HEK293 (cell line): ENCODE measurements around the gene ZGLP1.

ENCODE experiments used
- CTCF ChIA-PET: fragments of 350-600 bp; formaldehyde crosslinking; extraction: SDS; loops from one replicate; lab custom pipeline; 2021; ENCODE audit warnings: antibody characterized with exemption; lab: Yijun Ruan, JAX
- POLR2A ChIA-PET: fragments of 300-600 bp; formaldehyde crosslinking; extraction: SDS; loops from one replicate; lab custom pipeline; 2020; ENCODE audit warnings: antibody characterized with exemption, inconsistent platforms; lab: Yijun Ruan, JAX
- H3K27ac ChIP-seq: fragments of 200-500 bp; sonication (Bioruptor generic); 2 replicates; pipeline ENCODE4 v1.5.1; 2014; ENCODE audit warnings: low read depth, low read length, control low read depth, inconsistent platforms; ENCODE audit errors: extremely low read depth
- H3K36me3 ChIP-seq, 2 experiments: fragments of 200-500 bp in 1 of 2; sonication (Bioruptor generic) in 1 of 2; 1 replicate in 1 of 2; 2 replicates in 1 of 2; pipeline ENCODE4 v1.5.1; 2014 to 2017; ENCODE audit warnings: inconsistent platforms in 2 of 2, low read length in 2 of 2; ENCODE audit not compliant: control insufficient read depth in 2 of 2, insufficient read depth in 1 of 2
- H3K4me1 ChIP-seq: fragments of 200-500 bp; sonication (Bioruptor generic); 2 replicates; pipeline ENCODE4 v1.5.1; 2014; ENCODE audit warnings: mild to moderate bottlenecking, low read length, inconsistent platforms; ENCODE audit not compliant: control insufficient read depth, insufficient read depth
- H3K4me3 ChIP-seq: 2 replicates; pipeline ENCODE4 v1.5.1; 2011; ENCODE audit warnings: low read depth, mild to moderate bottlenecking, control low read depth, low read length, moderate library complexity
- H3K9me3 ChIP-seq: fragments of 200-500 bp; sonication (Bioruptor generic); 2 replicates; pipeline ENCODE4 v1.5.1; 2014; ENCODE audit warnings: low read depth, low read length, inconsistent platforms; ENCODE audit not compliant: control insufficient read depth, insufficient read depth
- BCL11A ChIP-seq: fragments of 450-650 bp; formaldehyde crosslinking; IDR thresholded peaks from 2 replicates; pipeline ENCODE4 v1.5.1; 2016; ENCODE audit warnings: low read depth, missing biosample characterization, missing genetic modification characterization
- BCL11B ChIP-seq: fragments of 450-650 bp; formaldehyde crosslinking; IDR thresholded peaks from 2 replicates; pipeline ENCODE4 v1.5.1; 2016; ENCODE audit warnings: low read depth, missing biosample characterization, missing genetic modification characterization
- EGR2 ChIP-seq: fragments of 450-650 bp; formaldehyde crosslinking; IDR thresholded peaks from 2 replicates; pipeline ENCODE4 v1.5.1; 2016; ENCODE audit warnings: low read depth, missing biosample characterization, missing genetic modification characterization
- GLIS1 ChIP-seq: fragments of 450-650 bp; formaldehyde crosslinking; IDR thresholded peaks from 2 replicates; pipeline ENCODE4 v1.5.1; 2016; ENCODE audit warnings: missing biosample characterization, missing genetic modification characterization
- PRDM1 ChIP-seq: fragments of 450-650 bp; formaldehyde crosslinking; IDR thresholded peaks from 2 replicates; pipeline ENCODE4; 2016; ENCODE audit warnings: missing biosample characterization, missing genetic modification characterization
- TRIM28 ChIP-seq: IDR thresholded peaks from 2 replicates; pipeline ENCODE4 v1.6.1; 2011; ENCODE audit warnings: low read length, control low read depth, borderline replicate concordance
- ZBTB26 ChIP-seq: fragments of 450-650 bp; formaldehyde crosslinking; optimal IDR thresholded peaks from 2 replicates; pipeline ENCODE3; 2016; ENCODE audit warnings: missing biosample characterization, mild to moderate bottlenecking, missing genetic modification characterization
- ZBTB8A ChIP-seq: fragments of 450-650 bp; formaldehyde crosslinking; IDR thresholded peaks from 2 replicates; pipeline ENCODE4 v1.5.1; 2016; ENCODE audit warnings: missing biosample characterization, missing genetic modification characterization
- ZIC2 ChIP-seq: fragments of 450-650 bp; formaldehyde crosslinking; IDR thresholded peaks from 2 replicates; pipeline ENCODE4 v1.5.1; 2016; ENCODE audit warnings: missing biosample characterization, missing genetic modification characterization
- ZNF266 ChIP-seq: fragments of 450-650 bp; formaldehyde crosslinking; IDR thresholded peaks from 2 replicates; pipeline ENCODE4 v1.5.1; 2016; ENCODE audit warnings: missing biosample characterization, missing genetic modification characterization, low read depth
- ZNF311 ChIP-seq: fragments of 450-650 bp; formaldehyde crosslinking; IDR thresholded peaks from 2 replicates; pipeline ENCODE4 v1.5.1; 2017; ENCODE audit warnings: missing biosample characterization, missing genetic modification characterization, borderline replicate concordance
- ZNF366 ChIP-seq: fragments of 450-650 bp; formaldehyde crosslinking; conservative IDR thresholded peaks from 2 replicates; pipeline ENCODE4 v1.5.1; 2016; ENCODE audit warnings: missing biosample characterization, missing genetic modification characterization
- ZNF558 ChIP-seq: fragments of 450-650 bp; formaldehyde crosslinking; IDR thresholded peaks from 2 replicates; pipeline ENCODE4 v1.5.1; 2016; ENCODE audit warnings: missing biosample characterization, missing genetic modification characterization
- ZNF645 ChIP-seq: fragments of 450-650 bp; formaldehyde crosslinking; IDR thresholded peaks from 2 replicates; pipeline ENCODE4; 2016; ENCODE audit warnings: missing biosample characterization, missing genetic modification characterization
- ZNF777 ChIP-seq: fragments of 450-650 bp; formaldehyde crosslinking; IDR thresholded peaks from 2 replicates; pipeline ENCODE4 v1.5.1; 2017; ENCODE audit warnings: missing biosample characterization, missing genetic modification characterization, borderline replicate concordance
- TF ChIP-seq, protein P1 (sequence below): fragments of 450-650 bp; formaldehyde crosslinking; IDR thresholded peaks from 2 replicates; pipeline ENCODE4 v1.5.1; 2016; ENCODE audit warnings: missing biosample characterization, missing genetic modification characterization
- TF ChIP-seq, protein P2 (sequence below): fragments of 450-650 bp; formaldehyde crosslinking; IDR thresholded peaks from 2 replicates; pipeline ENCODE4 v1.5.1; 2016; ENCODE audit warnings: missing biosample characterization, missing genetic modification characterization
- TF ChIP-seq, protein P3 (sequence below): fragments of 450-650 bp; IDR thresholded peaks from 2 replicates; pipeline ENCODE4 v1.5.1; 2018; ENCODE audit warnings: missing biosample characterization, mild to moderate bottlenecking, missing genetic modification characterization
- TF ChIP-seq, protein P4 (sequence below): fragments of 450-650 bp; formaldehyde crosslinking; IDR thresholded peaks from 2 replicates; pipeline ENCODE4 v1.5.1; 2016; ENCODE audit warnings: missing biosample characterization, missing genetic modification characterization

ZGLP1 gene

GRCh38 chr19:10334588-10335351, 25.2 kb upstream of the ZGLP1 start (continued):
- TF ChIP-seq ZBTB8A (tag by site-specific recombination) = peak; percentile 58
- TF ChIP-seq, protein P1, sequence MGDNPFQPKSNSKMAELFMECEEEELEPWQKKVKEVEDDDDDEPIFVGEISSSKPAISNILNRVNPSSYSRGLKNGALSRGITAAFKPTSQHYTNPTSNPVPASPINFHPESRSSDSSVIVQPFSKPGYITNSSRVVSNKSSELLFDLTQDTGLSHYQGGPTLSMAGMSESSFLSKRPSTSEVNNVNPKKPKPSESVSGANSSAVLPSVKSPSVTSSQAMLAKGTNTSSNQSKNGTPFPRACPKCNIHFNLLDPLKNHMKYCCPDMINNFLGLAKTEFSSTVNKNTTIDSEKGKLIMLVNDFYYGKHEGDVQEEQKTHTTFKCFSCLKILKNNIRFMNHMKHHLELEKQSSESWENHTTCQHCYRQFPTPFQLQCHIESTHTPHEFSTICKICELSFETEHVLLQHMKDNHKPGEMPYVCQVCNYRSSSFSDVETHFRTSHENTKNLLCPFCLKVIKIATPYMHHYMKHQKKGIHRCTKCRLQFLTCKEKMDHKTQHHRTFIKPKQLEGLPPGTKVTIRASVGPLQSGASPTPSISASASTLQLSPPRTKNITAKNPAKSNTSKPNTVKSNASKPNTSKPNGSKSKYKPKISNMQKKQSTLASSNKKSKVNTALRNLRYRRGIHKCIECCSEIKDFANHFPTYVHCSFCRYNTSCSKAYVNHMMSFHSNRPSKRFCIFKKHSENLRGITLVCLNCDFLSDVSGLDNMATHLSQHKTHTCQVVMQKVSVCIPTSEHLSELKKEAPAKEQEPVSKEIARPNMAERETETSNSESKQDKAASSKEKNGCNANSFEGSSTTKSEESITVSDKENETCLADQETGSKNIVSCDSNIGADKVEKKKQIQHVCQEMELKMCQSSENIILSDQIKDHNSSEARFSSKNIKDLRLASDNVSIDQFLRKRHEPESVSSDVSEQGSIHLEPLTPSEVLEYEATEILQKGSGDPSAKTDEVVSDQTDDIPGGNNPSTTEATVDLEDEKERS (tag by site-specific recombination) = no peak
- TF ChIP-seq EGR2 (tag by site-specific recombination) = peak; percentile 90
- TF ChIP-seq ZNF645 (tag by site-specific recombination) = 0 out of 2 replicates have a peak, but pooled peaks have one; percentile 13
- TF ChIP-seq, protein P2, sequence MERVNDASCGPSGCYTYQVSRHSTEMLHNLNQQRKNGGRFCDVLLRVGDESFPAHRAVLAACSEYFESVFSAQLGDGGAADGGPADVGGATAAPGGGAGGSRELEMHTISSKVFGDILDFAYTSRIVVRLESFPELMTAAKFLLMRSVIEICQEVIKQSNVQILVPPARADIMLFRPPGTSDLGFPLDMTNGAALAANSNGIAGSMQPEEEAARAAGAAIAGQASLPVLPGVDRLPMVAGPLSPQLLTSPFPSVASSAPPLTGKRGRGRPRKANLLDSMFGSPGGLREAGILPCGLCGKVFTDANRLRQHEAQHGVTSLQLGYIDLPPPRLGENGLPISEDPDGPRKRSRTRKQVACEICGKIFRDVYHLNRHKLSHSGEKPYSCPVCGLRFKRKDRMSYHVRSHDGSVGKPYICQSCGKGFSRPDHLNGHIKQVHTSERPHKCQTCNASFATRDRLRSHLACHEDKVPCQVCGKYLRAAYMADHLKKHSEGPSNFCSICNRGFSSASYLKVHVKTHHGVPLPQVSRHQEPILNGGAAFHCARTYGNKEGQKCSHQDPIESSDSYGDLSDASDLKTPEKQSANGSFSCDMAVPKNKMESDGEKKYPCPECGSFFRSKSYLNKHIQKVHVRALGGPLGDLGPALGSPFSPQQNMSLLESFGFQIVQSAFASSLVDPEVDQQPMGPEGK (tag by site-specific recombination) = peak; percentile 90
- TF ChIP-seq TRIM28 = no peak
- TF ChIP-seq ZNF777 (tag by site-specific recombination) = peak; percentile 79; the same call in 1 of the 2 replicates
- no peak for TF ChIP-seq ZNF366 (tag by site-specific recombination)
- peak; percentile 62 for TF ChIP-seq ZBTB26 (tag by site-specific recombination)
- peak; percentile 68 for TF ChIP-seq GLIS1 (tag by site-specific recombination)
- peak; percentile 10; the same call in 1 of the 2 replicates for TF ChIP-seq BCL11A (tag by site-specific recombination)
- TF ChIP-seq ZNF311 (tag by site-specific recombination) = no peak
- no peak for TF ChIP-seq PRDM1
- no peak for TF ChIP-seq ZNF558 (tag by site-specific recombination)
- peak; percentile 65; the same call in 1 of the 2 replicates for TF ChIP-seq BCL11B (tag by site-specific recombination)

DNA sequence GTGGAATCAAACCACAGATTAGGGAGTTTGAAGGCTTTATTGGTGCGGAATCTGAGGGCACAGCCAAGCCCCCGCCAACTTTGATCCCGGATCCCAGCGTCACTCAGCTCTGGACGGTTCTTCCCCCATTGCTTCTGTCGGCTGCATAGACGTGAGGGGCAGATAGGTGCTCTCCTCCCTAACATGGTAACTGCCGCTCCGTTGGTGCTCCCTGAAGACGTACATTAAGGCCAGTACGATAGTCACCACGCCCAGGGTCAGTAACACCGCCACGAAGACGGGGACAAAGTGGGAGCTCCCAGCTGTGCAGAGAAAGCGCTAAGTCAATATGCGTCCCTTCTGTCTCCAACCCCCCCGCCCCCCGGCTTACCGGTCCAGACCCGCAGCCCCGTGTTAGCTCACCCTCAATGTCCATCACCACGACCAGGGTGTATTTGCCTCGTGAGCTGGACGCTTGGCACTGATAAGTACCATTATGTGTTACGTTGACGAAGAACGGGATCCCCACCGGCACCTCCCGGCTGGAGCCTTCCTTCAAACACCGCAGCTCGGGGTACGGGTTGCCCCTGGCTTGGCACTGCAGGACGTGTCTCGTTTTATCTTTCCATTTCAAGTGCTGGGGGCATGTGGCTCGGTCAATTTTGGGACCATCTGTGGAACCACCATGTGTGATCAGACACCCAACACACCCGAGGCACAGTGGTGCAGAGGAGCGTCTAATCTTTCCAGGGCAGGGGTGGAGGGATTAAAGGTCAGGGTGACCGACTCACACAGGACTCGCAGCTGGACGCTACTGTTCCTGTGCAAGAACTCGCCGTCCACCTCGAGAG, 24.4 kb upstream of the ZGLP1 start:
- peak overlapping the region; percentile 92 for H3K4me3 ChIP-seq
- POLR2A ChIA-PET = interaction anchor here (0.6 to 2.9 kb wide), 35 partner anchors 10 to 782 kb away, joined by 3 to 32 read pairs (median 4); partner anchors contain the start of genes DNMT1, FDX2, ICAM5 and TYK2
- H3K9me3 ChIP-seq = no peaks in the 10 kb centered on the region
- no peak overlapping the region; the same call in 1 of the 2 replicates for H3K27ac ChIP-seq
- H3K36me3 ChIP-seq = peaks cover 4 to 30% of the 10 kb centered on the region in 2 experiments; a peak in 2 of 3 replicates
- CTCF ChIA-PET = interaction anchor here (0.6 to 2.8 kb wide), 12 partner anchors 11 to 410 kb away, joined by 3 to 19 read pairs (median 4); no protein-coding TSS in a partner anchor
- no peaks in the 10 kb centered on the region for H3K4me1 ChIP-seq
- TF ChIP-seq BCL11B (tag by site-specific recombination) (peak; percentile 22; the same call in 1 of the 2 replicates), ZIC2 (tag by site-specific recombination) (0 out of 2 replicates have a peak, but pooled peaks have one; percentile 11), ZNF266 (tag by site-specific recombination) (no peak)
- TF ChIP-seq, protein P3, sequence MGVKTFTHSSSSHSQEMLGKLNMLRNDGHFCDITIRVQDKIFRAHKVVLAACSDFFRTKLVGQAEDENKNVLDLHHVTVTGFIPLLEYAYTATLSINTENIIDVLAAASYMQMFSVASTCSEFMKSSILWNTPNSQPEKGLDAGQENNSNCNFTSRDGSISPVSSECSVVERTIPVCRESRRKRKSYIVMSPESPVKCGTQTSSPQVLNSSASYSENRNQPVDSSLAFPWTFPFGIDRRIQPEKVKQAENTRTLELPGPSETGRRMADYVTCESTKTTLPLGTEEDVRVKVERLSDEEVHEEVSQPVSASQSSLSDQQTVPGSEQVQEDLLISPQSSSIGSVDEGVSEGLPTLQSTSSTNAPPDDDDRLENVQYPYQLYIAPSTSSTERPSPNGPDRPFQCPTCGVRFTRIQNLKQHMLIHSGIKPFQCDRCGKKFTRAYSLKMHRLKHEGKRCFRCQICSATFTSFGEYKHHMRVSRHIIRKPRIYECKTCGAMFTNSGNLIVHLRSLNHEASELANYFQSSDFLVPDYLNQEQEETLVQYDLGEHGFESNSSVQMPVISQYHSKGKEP = 0 out of 2 replicates have a peak, but pooled peaks have one; percentile 9
- TF ChIP-seq, protein P4, sequence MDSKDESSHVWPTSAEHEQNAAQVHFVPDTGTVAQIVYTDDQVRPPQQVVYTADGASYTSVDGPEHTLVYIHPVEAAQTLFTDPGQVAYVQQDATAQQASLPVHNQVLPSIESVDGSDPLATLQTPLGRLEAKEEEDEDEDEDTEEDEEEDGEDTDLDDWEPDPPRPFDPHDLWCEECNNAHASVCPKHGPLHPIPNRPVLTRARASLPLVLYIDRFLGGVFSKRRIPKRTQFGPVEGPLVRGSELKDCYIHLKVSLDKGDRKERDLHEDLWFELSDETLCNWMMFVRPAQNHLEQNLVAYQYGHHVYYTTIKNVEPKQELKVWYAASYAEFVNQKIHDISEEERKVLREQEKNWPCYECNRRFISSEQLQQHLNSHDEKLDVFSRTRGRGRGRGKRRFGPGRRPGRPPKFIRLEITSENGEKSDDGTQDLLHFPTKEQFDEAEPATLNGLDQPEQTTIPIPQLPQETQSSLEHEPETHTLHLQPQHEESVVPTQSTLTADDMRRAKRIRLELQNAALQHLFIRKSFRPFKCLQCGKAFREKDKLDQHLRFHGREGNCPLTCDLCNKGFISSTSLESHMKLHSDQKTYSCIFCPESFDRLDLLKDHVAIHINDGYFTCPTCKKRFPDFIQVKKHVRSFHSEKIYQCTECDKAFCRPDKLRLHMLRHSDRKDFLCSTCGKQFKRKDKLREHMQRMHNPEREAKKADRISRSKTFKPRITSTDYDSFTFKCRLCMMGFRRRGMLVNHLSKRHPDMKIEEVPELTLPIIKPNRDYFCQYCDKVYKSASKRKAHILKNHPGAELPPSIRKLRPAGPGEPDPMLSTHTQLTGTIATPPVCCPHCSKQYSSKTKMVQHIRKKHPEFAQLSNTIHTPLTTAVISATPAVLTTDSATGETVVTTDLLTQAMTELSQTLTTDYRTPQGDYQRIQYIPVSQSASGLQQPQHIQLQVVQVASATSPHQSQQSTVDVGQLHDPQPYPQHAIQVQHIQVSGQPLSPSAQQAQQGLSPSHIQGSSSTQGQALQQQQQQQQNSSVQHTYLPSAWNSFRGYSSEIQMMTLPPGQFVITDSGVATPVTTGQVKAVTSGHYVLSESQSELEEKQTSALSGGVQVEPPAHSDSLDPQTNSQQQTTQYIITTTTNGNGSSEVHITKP (tag by site-specific recombination) = peak; percentile 98
